GM19395 (cell line): ENCODE results near the gene ICOSLG.
"Not testable (repeated sequence)": the region's sequence is repeated elsewhere in the genome, so short reads cannot be mapped to it uniquely, and the experiment has no call there.

Source experiments
- ATAC-seq: cut with Tn5 transposase; IDR thresholded peaks from one replicate; pipeline ENCODE4 v1.9.1; 2021; ENCODE audit warnings: mild to moderate bottlenecking, moderate library complexity; ENCODE audit not compliant: unreplicated experiment

ICOSLG gene

GRCh38 chr21:44227614-44228013 is 13.1 kb downstream of the ICOSLG start:
- ATAC-seq: not testable (repeated sequence)

GRCh38 chr21:44225605-44226004 is 15.1 kb downstream of the ICOSLG start:
- not testable (repeated sequence) for ATAC-seq

GRCh38 chr21:44223334-44223733 is 17.4 kb downstream of the ICOSLG start:
- ATAC-seq: not testable (repeated sequence)

GRCh38 chr21:44220674-44221073 is 20.1 kb downstream of the ICOSLG start:
- not testable (repeated sequence) for ATAC-seq

GRCh38 chr21:44218461-44218860 is 22.3 kb downstream of the ICOSLG start:
- not testable (repeated sequence) for ATAC-seq

GRCh38 chr21:44211978-44212377 is 28.8 kb downstream of the ICOSLG start:
- not testable (repeated sequence) for ATAC-seq

GRCh38 chr21:44211574-44211973 is 29.2 kb downstream of the ICOSLG start:
- ATAC-seq: not testable (repeated sequence)

GRCh38 chr21:44207860-44208646 is 32.7 kb downstream of the ICOSLG start:
- ATAC-seq: not testable (repeated sequence)

- ATAC-seq: peak; percentile 80
Measured at GRCh38 chr21:44206698-44207676, 33.8 kb downstream of the ICOSLG start.

GRCh38 chr21:44206187-44206586 is 34.6 kb downstream of the ICOSLG start:
- not testable (repeated sequence) for ATAC-seq

GRCh38 chr21:44202590-44203299 is 38.0 kb downstream of the ICOSLG start:
- not testable (repeated sequence) for ATAC-seq

GRCh38 chr21:44199997-44200396 is 40.7 kb downstream of the ICOSLG start:
- not testable (repeated sequence) for ATAC-seq

GRCh38 chr21:44199448-44199847 is 41.3 kb downstream of the ICOSLG start:
- ATAC-seq: no peak

GRCh38 chr21:44197156-44197516 is 43.6 kb downstream of the ICOSLG start:
- not testable (repeated sequence) for ATAC-seq

- not testable (repeated sequence) for ATAC-seq
Measured at GRCh38 chr21:44196212-44197155, 44.3 kb downstream of the ICOSLG start.

- ATAC-seq: not testable (repeated sequence)
Measured at GRCh38 chr21:44194888-44195287, 45.9 kb downstream of the ICOSLG start.

GRCh38 chr21:44194451-44194850 is 46.3 kb downstream of the ICOSLG start:
- ATAC-seq: not testable (repeated sequence)

GRCh38 chr21:44193108-44193507 is 47.6 kb downstream of the ICOSLG start:
- ATAC-seq: not testable (repeated sequence)

GRCh38 chr21:44190349-44191271 is 50.1 kb downstream of the ICOSLG start:
- not testable (repeated sequence) for ATAC-seq
